Liver (tissue), 9 donors: Measurements from ENCODE around the gene DSCAM. TPM values are rescaled to one million over a fixed set of nuclear protein-coding genes. Genes with fewer than 3 reads are reported as not detected.

Source experiments
- DNase-seq: peaks from one replicate; pipeline ENCODE4 v3.0.0-alpha.2; 2017; ENCODE audit warnings: low spot score
- H3K27ac ChIP-seq, 2 donors: one replicate each; pipeline ENCODE4 v1.7.0; 2013; ENCODE audit warnings: inconsistent platforms in 2 of 2, low read length in 2 of 2, control low read depth in 1 of 2, low read depth in 1 of 2, mild to moderate bottlenecking in 1 of 2
- H3K27me3 ChIP-seq, 4 donors: one replicate each; pipeline versions ENCODE4 v1.6.1 to v1.7.0; 2013; ENCODE audit warnings: low read length in 3 of 4, inconsistent platforms in 1 of 4, mild to moderate bottlenecking in 1 of 4, moderate library complexity in 1 of 4; ENCODE audit not compliant: control insufficient read depth in 4 of 4, insufficient read depth in 4 of 4
- H3K36me3 ChIP-seq, 4 donors: one replicate each; pipeline versions ENCODE4 v1.6.1 to v1.7.0; 2013; ENCODE audit warnings: low read length in 3 of 4, mild to moderate bottlenecking in 3 of 4, low read depth in 1 of 4, moderate library complexity in 1 of 4; ENCODE audit not compliant: control insufficient read depth in 4 of 4, insufficient read depth in 3 of 4
- H3K4me1 ChIP-seq, 4 donors: one replicate each; pipeline versions ENCODE4 v1.6.1 to v1.7.0; 2013; ENCODE audit warnings: low read length in 3 of 4, mild to moderate bottlenecking in 3 of 4, moderate library complexity in 1 of 4; ENCODE audit not compliant: control insufficient read depth in 4 of 4, insufficient read depth in 4 of 4
- H3K4me3 ChIP-seq, 3 donors: one replicate each; pipeline versions ENCODE4 v1.6.1 to v1.7.0; 2013; ENCODE audit warnings: low read length in 3 of 3, control low read depth in 1 of 3, low read depth in 1 of 3, mild to moderate bottlenecking in 1 of 3
- H3K9ac ChIP-seq, 2 donors: one replicate each; pipeline ENCODE4 v1.7.0; 2013; ENCODE audit warnings: low read length in 2 of 2, mild to moderate bottlenecking in 2 of 2, moderate library complexity in 2 of 2, control low read depth in 1 of 2, low read depth in 1 of 2
- H3K9me3 ChIP-seq, 4 donors: one replicate each; pipeline versions ENCODE4 v1.6.1 to v1.7.0; 2013; ENCODE audit warnings: low read length in 3 of 4; ENCODE audit not compliant: control insufficient read depth in 4 of 4
- ATF3 ChIP-seq: IDR thresholded peaks from 2 replicates; pipeline ENCODE4 v1.6.1; 2016; ENCODE audit warnings: antibody characterized with exemption
- CTCF ChIP-seq: fragments of 150-350 bp; IDR thresholded peaks from 2 replicates; pipeline ENCODE4 v1.5.1; 2017; ENCODE audit warnings: improper control_type of control experiment, low read depth, low read length; ENCODE audit not compliant: missing input control
- EGR1 ChIP-seq, 2 donors: IDR thresholded peaks; 2 replicates each; pipeline ENCODE4 v1.6.1; 2016 to 2018; ENCODE audit warnings: antibody characterized with exemption in 2 of 2, low read depth in 2 of 2
- FOXA1 ChIP-seq: IDR thresholded peaks from 2 replicates; pipeline ENCODE4 v1.6.1; 2016; ENCODE audit warnings: antibody characterized with exemption
- FOXA2 ChIP-seq: IDR thresholded peaks from 2 replicates; pipeline ENCODE4 v1.6.1; 2016; ENCODE audit warnings: antibody characterized with exemption
- GABPA ChIP-seq, 2 donors: IDR thresholded peaks in 1 of 2; conservative IDR thresholded peaks in 1 of 2; 2 replicates each; pipeline ENCODE4 v1.6.1; 2016; ENCODE audit warnings: antibody characterized with exemption in 2 of 2, mild to moderate bottlenecking in 1 of 2, moderate library complexity in 1 of 2
- HNF4A ChIP-seq, 2 donors: conservative IDR thresholded peaks; 2 replicates each; pipeline ENCODE4 v1.6.1; 2016; ENCODE audit warnings: antibody characterized with exemption in 2 of 2, mild to moderate bottlenecking in 2 of 2
- HNF4G ChIP-seq: IDR thresholded peaks from 2 replicates; pipeline ENCODE4 v1.6.1; 2016; ENCODE audit warnings: antibody characterized with exemption
- JUND ChIP-seq, 2 donors: IDR thresholded peaks; 2 replicates each; pipeline ENCODE4 v1.6.1; 2016; ENCODE audit warnings: antibody characterized with exemption in 2 of 2
- MAX ChIP-seq: IDR thresholded peaks from 2 replicates; pipeline ENCODE4 v1.6.1; 2016; ENCODE audit warnings: antibody characterized with exemption
- NR2F2 ChIP-seq: IDR thresholded peaks from 2 replicates; pipeline ENCODE4 v1.6.1; 2016; ENCODE audit warnings: antibody characterized with exemption
- RAD21 ChIP-seq, 2 donors: IDR thresholded peaks; 2 replicates each; pipeline ENCODE4 v1.6.1; 2016; ENCODE audit warnings: antibody characterized with exemption in 2 of 2, mild to moderate bottlenecking in 2 of 2
- REST ChIP-seq: IDR thresholded peaks from 2 replicates; pipeline ENCODE4 v1.6.1; 2016; ENCODE audit warnings: antibody characterized with exemption, mild to moderate bottlenecking
- RXRA ChIP-seq, 2 donors: IDR thresholded peaks; 2 replicates each; pipeline ENCODE4 v1.6.1; 2017 to 2018; ENCODE audit warnings: antibody characterized with exemption in 2 of 2, mild to moderate bottlenecking in 1 of 2
- SP1 ChIP-seq: IDR thresholded peaks from 2 replicates; pipeline ENCODE4 v1.6.1; 2018; ENCODE audit warnings: antibody characterized with exemption, mild to moderate bottlenecking
- TAF1 ChIP-seq: conservative IDR thresholded peaks from 2 replicates; pipeline ENCODE4 v1.6.1; 2016; ENCODE audit warnings: antibody characterized with exemption, mild to moderate bottlenecking
- YY1 ChIP-seq: IDR thresholded peaks from 2 replicates; pipeline ENCODE4 v1.6.1; 2016; ENCODE audit warnings: antibody characterized with exemption, mild to moderate bottlenecking
- ZBTB33 ChIP-seq: IDR thresholded peaks from 2 replicates; pipeline ENCODE4 v1.6.1; 2016; ENCODE audit warnings: antibody characterized with exemption
- WGBS: extraction: QIAGEN DNeasy Blood & Tissue Kit; methylation state at CpG from one replicate; pipeline ENCODE4 v1.1.7; 2013; 5-methylcytosine and 5-hydroxymethylcytosine counted together
- polyA plus RNA-seq, 2 donors: library from polyadenylated mRNA; stranded (reverse) in 1 of 2; unstranded in 1 of 2; fragments of 200-250 nt in 1 of 2; fragments of >200 nt in 1 of 2; fragmentation: Nextera tagmentation in 1 of 2; extraction: Ambion mirVana in 1 of 2; gene quantifications; one replicate each; pipeline versions ENCODE4 v1.2.1 to v1.2.3, GENCODE V29; 2013 to 2015
- total RNA-seq, 2 donors: library from RNA; depleted of rRNA; stranded (reverse); fragments of >200 nt; gene quantifications; one replicate each; pipeline ENCODE4 v1.2.3, GENCODE V29; 2014
- donor health status: healthy.
- donor health status: healthy.
- donor health status: healthy.
- donor health status: healthy.
- donor health status: healthy.

The DSCAM gene
- total and polyA plus RNA-seq, 4 donors = 0.02 to 0.23 (median 0.10) TPM

- TF ChIP-seq RAD21 (IDR thresholded peaks at IDR 0.05) (no peak), NR2F2 (no peak)
These were observed 4.8 kb upstream of the DSCAM start (continued) for GRCh38 chr21:40851749-40852148.

GRCh38 chr21:40850071-40850470 lies 3.1 kb upstream of the DSCAM start:
- DNase-seq = no peak
- H3K36me3 ChIP-seq = no peaks in the 10 kb centered on the region
- peaks cover 0 to 6% (median under 1%) of the 10 kb centered on the region in 4 donors for H3K4me1 ChIP-seq
- TF ChIP-seq MAX = no peak
- no peak for TF ChIP-seq TAF1
- no peak for TF ChIP-seq ATF3
- TF ChIP-seq ZBTB33 = no peak
- no peak for TF ChIP-seq REST
- TF ChIP-seq FOXA2 = no peak
- no peak for TF ChIP-seq FOXA1
- no peak for TF ChIP-seq RAD21 (IDR thresholded peaks at IDR 0.05)
- TF ChIP-seq HNF4A (conservative IDR thresholded peaks at IDR 0.05) = no peak
- no peak for TF ChIP-seq SP1
- TF ChIP-seq RXRA (IDR thresholded peaks at IDR 0.05) = no peak
- TF ChIP-seq GABPA (IDR thresholded peaks at IDR 0.05 in 1 of 2, conservative IDR thresholded peaks at IDR 0.05 in 1 of 2) = no peak
- no peak for TF ChIP-seq YY1
- no peak for TF ChIP-seq JUND (IDR thresholded peaks at IDR 0.05)
- no peak for TF ChIP-seq NR2F2
- TF ChIP-seq CTCF = no peak
- no peak for TF ChIP-seq EGR1 (IDR thresholded peaks at IDR 0.05; ENCODE audit: low read depth in 2 of 2)
- no peak for TF ChIP-seq HNF4G
- no peak overlapping the region for H3K9ac ChIP-seq
- 76% methylated on average over 1 of the region's 1 CpG for WGBS
- H3K27ac ChIP-seq = no peak overlapping the region
- no peak overlapping the region for H3K4me3 ChIP-seq
- no peaks in the 10 kb centered on the region for H3K9me3 ChIP-seq
- H3K27me3 ChIP-seq = peaks cover 3 to 20% (median 8%) of the 10 kb centered on the region in 4 donors
